ENCODE measurements around the gene CDC25A. TPM values are rescaled to one million over a fixed set of nuclear protein-coding genes. Genes with fewer than 3 reads are reported as not detected.

Gene CDC25A
- total RNA-seq, 1 donor from 2014 or later: 1.8 TPM

DNA sequence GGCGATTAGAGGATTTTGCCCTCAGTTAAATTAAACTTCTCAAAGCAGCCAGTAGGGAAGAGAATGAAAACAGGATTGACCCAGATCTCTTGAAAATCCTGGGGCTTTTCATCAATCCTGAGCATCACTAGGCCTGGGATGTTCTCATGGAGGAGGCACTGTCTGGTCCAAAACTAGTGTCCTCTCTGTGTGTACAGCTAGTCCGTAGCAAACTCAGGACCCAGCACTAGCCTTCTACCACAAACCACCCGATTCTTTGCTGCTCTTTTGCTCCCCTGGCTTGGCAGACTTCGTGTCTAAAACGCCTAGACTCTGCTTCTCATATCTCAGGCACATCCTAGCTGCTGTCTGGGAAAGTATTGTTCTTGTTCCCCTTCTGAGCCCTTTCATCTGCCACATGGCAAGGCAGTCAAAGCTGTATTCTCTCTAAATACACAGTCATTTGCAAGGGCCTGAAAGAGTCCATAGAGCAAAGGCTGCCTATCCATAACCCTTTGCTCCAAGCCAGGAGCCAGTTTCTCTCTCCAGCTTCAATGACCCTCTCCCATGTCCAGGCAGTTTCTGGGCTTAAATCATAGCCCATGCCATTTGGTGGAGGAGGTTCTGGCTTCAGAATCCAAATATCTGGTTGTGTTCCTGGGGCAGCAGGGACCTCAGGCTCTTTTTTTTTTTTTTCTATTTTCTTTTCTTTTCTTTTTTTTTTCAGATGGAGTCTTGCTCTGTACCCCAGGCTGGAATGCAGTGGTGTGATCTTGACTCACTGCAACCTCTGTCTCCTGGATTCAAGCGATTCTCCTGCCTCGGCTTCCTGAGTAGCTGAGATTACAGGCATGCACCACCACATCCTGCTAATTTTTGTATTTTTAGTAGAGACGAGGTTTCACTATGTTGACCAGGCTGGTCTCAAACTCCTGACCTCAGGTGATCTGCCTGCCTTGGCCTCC, 52.4 kb downstream of the CDC25A start:
- no peak for ATAC-seq (ENCODE audit: low read depth)
- Mint-ChIP-seq H3K36me3 (ENCODE audit: low read depth) (no peaks in the 10 kb centered on the region), H3K4me1 (no peaks in the 10 kb centered on the region), H3K4me3 (no peak overlapping the region), H3K27me3 (no peaks in the 10 kb centered on the region), H3K9me3 (no peaks in the 10 kb centered on the region), H3K27ac (no peak overlapping the region)
- ChIA-PET CTCF (no interaction called here), POLR2A (no interaction called here)
- TF ChIP-seq, protein P1, sequence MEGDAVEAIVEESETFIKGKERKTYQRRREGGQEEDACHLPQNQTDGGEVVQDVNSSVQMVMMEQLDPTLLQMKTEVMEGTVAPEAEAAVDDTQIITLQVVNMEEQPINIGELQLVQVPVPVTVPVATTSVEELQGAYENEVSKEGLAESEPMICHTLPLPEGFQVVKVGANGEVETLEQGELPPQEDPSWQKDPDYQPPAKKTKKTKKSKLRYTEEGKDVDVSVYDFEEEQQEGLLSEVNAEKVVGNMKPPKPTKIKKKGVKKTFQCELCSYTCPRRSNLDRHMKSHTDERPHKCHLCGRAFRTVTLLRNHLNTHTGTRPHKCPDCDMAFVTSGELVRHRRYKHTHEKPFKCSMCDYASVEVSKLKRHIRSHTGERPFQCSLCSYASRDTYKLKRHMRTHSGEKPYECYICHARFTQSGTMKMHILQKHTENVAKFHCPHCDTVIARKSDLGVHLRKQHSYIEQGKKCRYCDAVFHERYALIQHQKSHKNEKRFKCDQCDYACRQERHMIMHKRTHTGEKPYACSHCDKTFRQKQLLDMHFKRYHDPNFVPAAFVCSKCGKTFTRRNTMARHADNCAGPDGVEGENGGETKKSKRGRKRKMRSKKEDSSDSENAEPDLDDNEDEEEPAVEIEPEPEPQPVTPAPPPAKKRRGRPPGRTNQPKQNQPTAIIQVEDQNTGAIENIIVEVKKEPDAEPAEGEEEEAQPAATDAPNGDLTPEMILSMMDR (IDR thresholded peaks at IDR 0.05): no peak
- intact Hi-C loops (cut with micrococcal nuclease): no loop called here
- no peak for DNase-seq

DNA sequence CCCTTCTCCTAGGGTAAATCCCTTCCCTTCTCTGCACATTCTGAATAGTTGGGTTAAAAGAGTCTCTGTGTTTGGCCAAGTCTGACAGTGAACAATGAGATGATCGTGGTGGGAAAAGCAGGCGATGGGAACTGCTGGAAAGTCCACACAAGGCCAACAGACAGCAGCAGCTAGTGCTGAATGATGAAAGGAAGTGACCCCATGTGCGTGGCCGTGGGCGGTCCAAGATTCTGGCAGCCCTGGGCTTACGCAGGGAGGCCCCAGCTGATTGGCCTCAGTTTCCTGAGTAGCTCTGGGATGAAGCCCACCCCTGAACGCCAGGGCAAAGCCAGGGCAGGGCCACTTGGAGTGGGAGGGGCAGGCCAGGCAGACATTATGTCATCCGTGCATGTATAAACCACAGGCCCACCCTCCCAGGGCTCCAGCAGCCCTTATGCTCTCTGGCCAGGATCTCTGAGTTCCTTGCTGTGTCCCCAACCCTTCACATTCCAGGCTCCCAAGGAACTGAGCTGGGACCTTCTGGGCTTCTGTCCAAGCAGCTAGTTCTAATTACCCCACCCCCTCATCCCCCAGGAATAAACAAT, 57.8 kb downstream of the CDC25A start:
- DNase-seq (no peak), ATAC-seq (ENCODE audit: low read depth) (no peak)
- Mint-ChIP-seq H3K27ac (no peak overlapping the region), H3K9me3 (no peaks in the 10 kb centered on the region), H3K4me3 (no peak overlapping the region), H3K27me3 (no peaks in the 10 kb centered on the region), H3K4me1 (peaks cover 3% of the 10 kb centered on the region), H3K36me3 (ENCODE audit: low read depth) (no peaks in the 10 kb centered on the region)
- ChIA-PET CTCF (no interaction called here), POLR2A (no interaction called here)
- TF ChIP-seq, protein P1 (IDR thresholded peaks at IDR 0.05): no peak
- intact Hi-C loops (cut with micrococcal nuclease): no loop called here

DNA sequence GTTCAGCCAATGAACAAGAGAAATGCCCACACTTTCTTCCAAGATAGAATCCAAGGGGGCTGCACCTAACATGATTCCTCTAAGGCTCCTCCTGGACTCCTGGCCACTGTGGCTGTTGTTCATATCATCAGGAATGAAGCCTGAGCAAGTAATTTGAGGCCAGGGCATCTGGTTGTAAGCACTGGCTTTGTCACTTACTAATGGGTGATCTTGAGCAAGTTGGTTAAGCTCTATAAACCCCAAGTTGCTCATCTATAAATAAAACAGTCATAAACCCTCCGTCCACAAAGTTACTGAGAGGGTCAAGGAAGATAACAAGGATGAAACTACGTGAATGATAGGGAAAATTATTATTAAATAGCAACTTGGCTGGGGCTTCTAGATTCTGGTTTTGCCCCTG, 58.3 kb downstream of the CDC25A start:
- DNase-seq (no peak), ATAC-seq (ENCODE audit: low read depth) (no peak)
- H3K4me3 Mint-ChIP-seq: no peak overlapping the region
- intact Hi-C loops (cut with micrococcal nuclease): no loop called here
- H3K4me1 Mint-ChIP-seq: peaks cover 3% of the 10 kb centered on the region
- H3K27me3 Mint-ChIP-seq: no peaks in the 10 kb centered on the region
- ChIA-PET CTCF (no interaction called here), POLR2A (no interaction called here)
- H3K9me3 Mint-ChIP-seq: no peaks in the 10 kb centered on the region
- H3K27ac Mint-ChIP-seq: no peak overlapping the region
- no peaks in the 10 kb centered on the region for H3K36me3 Mint-ChIP-seq (ENCODE audit: low read depth)
- TF ChIP-seq, protein P1 (IDR thresholded peaks at IDR 0.05): no peak

DNA sequence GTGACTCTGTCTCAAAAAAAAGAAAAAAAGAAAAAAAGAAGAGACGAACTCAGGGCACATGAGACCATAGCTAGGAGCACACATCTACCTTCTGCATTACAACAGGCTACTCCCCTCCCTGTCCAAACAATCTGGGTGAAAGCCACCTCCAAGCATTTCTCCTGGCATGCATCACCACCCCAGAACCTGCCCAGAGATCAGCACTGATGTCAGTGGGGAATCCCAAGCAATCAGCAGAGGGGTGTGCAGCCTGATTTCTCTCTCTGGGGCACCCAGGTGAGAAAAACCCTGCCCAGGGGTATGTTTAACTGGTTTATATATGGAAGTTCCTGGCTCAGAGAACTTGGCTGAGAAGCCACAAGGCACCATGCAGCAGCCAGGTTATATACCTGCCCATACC, 59.4 kb downstream of the CDC25A start:
- H3K4me1 Mint-ChIP-seq: peaks cover 3% of the 10 kb centered on the region
- no peak overlapping the region for H3K4me3 Mint-ChIP-seq
- no peak overlapping the region for H3K27ac Mint-ChIP-seq
- DNase-seq (no peak), ATAC-seq (ENCODE audit: low read depth) (no peak)
- intact Hi-C loops (cut with micrococcal nuclease): no loop called here
- H3K27me3 Mint-ChIP-seq: no peaks in the 10 kb centered on the region
- no peaks in the 10 kb centered on the region for H3K36me3 Mint-ChIP-seq (ENCODE audit: low read depth)
- no peaks in the 10 kb centered on the region for H3K9me3 Mint-ChIP-seq
- POLR2A ChIA-PET: interaction anchor here (0.7 kb wide), 1 partner anchor 662 kb away, joined by 4 read pairs; no protein-coding TSS in a partner anchor
- CTCF ChIA-PET: no interaction called here
- TF ChIP-seq, protein P1 (IDR thresholded peaks at IDR 0.05): no peak

DNA sequence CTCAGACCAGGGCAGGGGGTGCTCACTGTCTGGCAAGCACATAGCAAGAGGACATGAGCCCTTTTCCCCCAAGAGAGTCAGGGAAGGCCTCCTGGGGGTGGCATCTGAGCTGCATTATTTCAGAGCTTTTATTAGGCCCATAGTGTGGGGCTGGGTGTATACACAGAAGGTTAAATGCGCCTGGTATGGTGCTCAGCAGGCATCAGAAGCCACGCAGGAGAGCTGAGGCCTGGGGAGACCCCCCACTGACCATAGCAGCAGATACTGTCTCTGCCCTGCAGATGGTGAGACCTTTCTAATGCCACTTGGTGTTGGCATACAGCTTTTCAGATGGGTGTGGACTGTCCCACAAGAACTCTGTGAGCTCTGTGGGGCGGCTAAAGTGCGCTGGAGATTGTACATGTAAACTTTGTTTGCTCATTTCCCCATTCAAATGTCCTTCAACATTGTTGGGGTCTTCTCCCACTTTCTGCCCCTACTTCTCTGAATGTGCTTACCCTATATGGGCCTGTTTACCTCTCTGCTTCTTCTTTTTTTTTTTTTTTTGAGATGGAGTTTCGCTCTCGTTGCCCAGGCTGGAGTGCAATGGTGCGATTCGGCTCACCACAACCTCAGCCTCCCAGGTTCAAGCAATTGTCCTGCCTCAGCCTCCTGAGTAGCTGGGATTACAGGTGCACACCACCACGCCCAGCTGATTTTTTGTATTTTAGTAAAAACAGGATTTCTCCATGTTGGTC, 62.2 kb downstream of the CDC25A start:
- H3K27ac Mint-ChIP-seq: no peak overlapping the region
- ATAC-seq (ENCODE audit: low read depth) (no peak), DNase-seq (no peak)
- intact Hi-C loops (cut with micrococcal nuclease): no loop called here
- H3K4me3 Mint-ChIP-seq: no peak overlapping the region
- H3K36me3 Mint-ChIP-seq (ENCODE audit: low read depth): no peaks in the 10 kb centered on the region
- ChIA-PET POLR2A (no interaction called here), CTCF (no interaction called here)
- no peaks in the 10 kb centered on the region for H3K9me3 Mint-ChIP-seq
- H3K4me1 Mint-ChIP-seq: peaks cover 3% of the 10 kb centered on the region
- TF ChIP-seq, protein P1 (IDR thresholded peaks at IDR 0.05): no peak
- no peaks in the 10 kb centered on the region for H3K27me3 Mint-ChIP-seq

All from activated B cell treated with CpG ODN at 0.5 μM for 24 hours (primary cell).